OCI-LY7 (cell line): ENCODE measurements around the gene KCNQ2. TPM values are rescaled to one million over a fixed set of nuclear protein-coding genes. Genes with fewer than 3 reads are reported as not detected.

Experiments
- BruUV-seq: library from RNA; stranded (reverse); fragments of 400-500 nt; replicated peaks from 2 replicates; lab custom pipeline; 2021; lab: Mats Ljungman, UMichigan
- CTCF ChIA-PET: fragments of 300-600 bp; sonication (Branson Sonifier 250); formaldehyde crosslinking; loops from one replicate; lab custom pipeline; 2022; ENCODE audit warnings: antibody characterized with exemption; ENCODE audit not compliant: unreplicated experiment; lab: Charles Lee
- POLR2A ChIA-PET: fragments of 300-600 bp; sonication (Branson Sonifier 250); formaldehyde crosslinking; loops from one replicate; lab custom pipeline; 2022; ENCODE audit warnings: antibody characterized with exemption; lab: Charles Lee
- DNase-seq: peaks from one replicate; pipeline ENCODE4 v3.0.0-alpha.2; 2015; ENCODE audit warnings: low spot score
- H2AFZ ChIP-seq: fragments of 200-600 bp; sonication (generic), shearing (Covaris generic); 2 replicates; pipeline ENCODE4 v1.6.1; 2014; ENCODE audit warnings: mild to moderate bottlenecking, antibody characterized with exemption, low read length, moderate library complexity
- H3K27ac ChIP-seq: fragments of 200-600 bp; sonication (generic); 2 replicates; pipeline ENCODE4 v1.5.1; 2014; ENCODE audit warnings: mixed run types, low read depth, mild to moderate bottlenecking, moderate library complexity, low read length, inconsistent platforms; ENCODE audit not compliant: poor library complexity, severe bottlenecking
- H3K36me3 ChIP-seq: fragments of 200-600 bp; sonication (generic); 2 replicates; pipeline ENCODE4 v1.6.1; 2014; ENCODE audit warnings: mild to moderate bottlenecking, antibody characterized with exemption, low read length, moderate library complexity, mixed read lengths; ENCODE audit not compliant: insufficient read depth
- H3K4me1 ChIP-seq: fragments of 200-600 bp; sonication (generic); 2 replicates; pipeline ENCODE4 v1.5.1; 2014; ENCODE audit warnings: mild to moderate bottlenecking, low read length; ENCODE audit not compliant: insufficient read depth, poor library complexity, severe bottlenecking
- H3K4me2 ChIP-seq: fragments of 200-600 bp; sonication (generic); 2 replicates; pipeline ENCODE4 v1.6.1; 2014; ENCODE audit warnings: mild to moderate bottlenecking, low read length
- H3K4me3 ChIP-seq: fragments of 200-600 bp; sonication (generic); 2 replicates; pipeline ENCODE4 v1.5.1; 2014; ENCODE audit warnings: mild to moderate bottlenecking, low read depth, low read length; ENCODE audit not compliant: poor library complexity, severe bottlenecking
- H3K79me2 ChIP-seq: fragments of 200-600 bp; sonication (generic); 2 replicates; pipeline ENCODE4 v1.6.1; 2016; ENCODE audit warnings: low read depth, mild to moderate bottlenecking, low read length, moderate library complexity, mixed read lengths; ENCODE audit not compliant: insufficient read depth
- H3K9me2 ChIP-seq: fragments of 200-600 bp; sonication (generic); 2 replicates; pipeline ENCODE4 v1.6.1; 2016; ENCODE audit warnings: mild to moderate bottlenecking, low read length, mixed read lengths; ENCODE audit not compliant: insufficient read depth
- H3K9me3 ChIP-seq: fragments of 200-600 bp; sonication (generic); 2 replicates; pipeline ENCODE4 v1.6.1; 2014; ENCODE audit warnings: mild to moderate bottlenecking, mixed run types, low read length, mixed read lengths
- H4K20me1 ChIP-seq: fragments of 200-600 bp; sonication (generic); 2 replicates; pipeline ENCODE4 v1.6.1; 2014; ENCODE audit warnings: mild to moderate bottlenecking, antibody characterized with exemption, low read length, moderate library complexity, mixed read lengths; ENCODE audit not compliant: insufficient read depth
- CTCF ChIP-seq: fragments of 200-600 bp; sonication (generic); conservative IDR thresholded peaks from 2 replicates; pipeline ENCODE4 v1.5.1; 2014; ENCODE audit warnings: mild to moderate bottlenecking, antibody characterized with exemption, low read length, moderate library complexity, mixed read lengths
- EZH2phosphoT487 ChIP-seq: fragments of 200-600 bp; sonication (generic); IDR thresholded peaks from 2 replicates; pipeline ENCODE4 v1.6.1; 2018; ENCODE audit warnings: low read depth, borderline replicate concordance, mild to moderate bottlenecking, mixed run types, antibody characterized with exemption, low read length, moderate library complexity, mixed read lengths
- intact Hi-C: fragments of 100-400 bp; cut with micrococcal nuclease; formaldehyde crosslinking; loops from one replicate; pipeline ENCODE4 v1.10.0; 2022; ENCODE audit not compliant: unreplicated experiment
- total RNA-seq, 2 experiments: library from RNA; depleted of rRNA in 1 of 2; stranded (reverse); fragments of >200 nt in 1 of 2; shearing (Covaris generic) in 1 of 2; gene quantifications; 2 replicates each; pipeline ENCODE4 v1.2.3, GENCODE V29; 2014 to 2022

Gene KCNQ2
- total RNA-seq, 2 experiments from 2014 or later: not detected

GRCh38 chr20:63477944-63478343 is 5.5 kb upstream of the KCNQ2 start:
- ChIA-PET CTCF (no interaction called here), POLR2A (no interaction called here)
- Histone ChIP-seq H3K36me3 (no peaks in the 10 kb centered on the region), H2AFZ (no peak overlapping the region), H3K27ac (no peak overlapping the region), H3K9me3 (no peaks in the 10 kb centered on the region), H3K9me2 (no peaks in the 10 kb centered on the region), H3K4me2 (no peak overlapping the region), H3K4me3 (no peak overlapping the region), H3K79me2 (no peaks in the 10 kb centered on the region), H4K20me1 (no peaks in the 10 kb centered on the region), H3K4me1 (no peaks in the 10 kb centered on the region)
- TF ChIP-seq CTCF (no peak), EZH2phosphoT487 (no peak)
- DNase-seq: no peak
- intact Hi-C loops: no loop called here
- BruUV-seq: no TSS peak

GRCh38 chr20:63477061-63477616 is 4.7 kb upstream of the KCNQ2 start:
- Histone ChIP-seq H3K9me3 (no peaks in the 10 kb centered on the region), H3K4me3 (no peak overlapping the region), H3K27ac (no peak overlapping the region), H3K4me2 (no peak overlapping the region), H2AFZ (no peak overlapping the region), H4K20me1 (no peaks in the 10 kb centered on the region), H3K4me1 (no peaks in the 10 kb centered on the region), H3K79me2 (no peaks in the 10 kb centered on the region), H3K36me3 (no peaks in the 10 kb centered on the region), H3K9me2 (no peaks in the 10 kb centered on the region)
- DNase-seq: no peak
- no TSS peak for BruUV-seq
- intact Hi-C loops: no loop called here
- ChIA-PET POLR2A (interaction anchor here (0.6 kb wide), 1 partner anchor 706 kb away, joined by 3 read pairs; no protein-coding TSS in a partner anchor), CTCF (no interaction called here)
- no peak for TF ChIP-seq CTCF
- no peak for TF ChIP-seq EZH2phosphoT487

- Histone ChIP-seq H3K9me3 (no peaks in the 10 kb centered on the region), H3K79me2 (no peaks in the 10 kb centered on the region), H3K27ac (no peak overlapping the region), H3K4me2 (no peak overlapping the region), H2AFZ (no peak overlapping the region), H3K4me1 (no peaks in the 10 kb centered on the region), H3K36me3 (no peaks in the 10 kb centered on the region), H4K20me1 (no peaks in the 10 kb centered on the region), H3K4me3 (no peak overlapping the region), H3K9me2 (no peaks in the 10 kb centered on the region)
- intact Hi-C loops: no loop called here
- CTCF ChIA-PET: no interaction called here
- TF ChIP-seq EZH2phosphoT487 (no peak), CTCF (no peak)
- DNase-seq: no peak
- BruUV-seq: no TSS peak
- POLR2A ChIA-PET: no interaction called here
These were observed 2.8 kb upstream of the KCNQ2 start for GRCh38 chr20:63475209-63475608.
